Endodermal cell (in vitro differentiated cells): Measurements from ENCODE around the gene LCP2. TPM values are rescaled to one million over a fixed set of nuclear protein-coding genes. Genes with fewer than 3 reads are reported as not detected.
A peak's percentile ranks its signal among the peaks of the same experiment; 100 is the strongest.

Experiments
- DNase-seq: peaks from one replicate; pipeline ENCODE4 v3.0.0-alpha.2; 2017
- H3K27ac ChIP-seq: 2 replicates; pipeline ENCODE4 v1.5.1; 2013; ENCODE audit warnings: mild to moderate bottlenecking, low read depth, low read length, moderate library complexity
- H3K27me3 ChIP-seq: 2 replicates; pipeline ENCODE4 v1.6.1; 2013; ENCODE audit warnings: mild to moderate bottlenecking, low read length, moderate library complexity; ENCODE audit not compliant: insufficient read depth, control insufficient read depth, poor library complexity, severe bottlenecking
- H3K36me3 ChIP-seq: 2 replicates; pipeline ENCODE4 v1.7.0; 2013; ENCODE audit warnings: mild to moderate bottlenecking, low read length, moderate library complexity; ENCODE audit not compliant: control insufficient read depth, insufficient read depth
- H3K4me1 ChIP-seq: one replicate; pipeline ENCODE4 v1.7.0; 2013; ENCODE audit warnings: low read length; ENCODE audit not compliant: control insufficient read depth, insufficient read depth
- H3K4me3 ChIP-seq: 2 replicates; pipeline ENCODE4 v1.5.1; 2013; ENCODE audit warnings: mild to moderate bottlenecking, low read length, moderate library complexity
- H3K9ac ChIP-seq: 2 replicates; pipeline ENCODE4 v1.6.1; 2013; ENCODE audit warnings: mild to moderate bottlenecking, low read length, moderate library complexity; ENCODE audit not compliant: poor library complexity, severe bottlenecking; ENCODE audit errors: extremely low read depth
- H3K9me3 ChIP-seq: 2 replicates; pipeline ENCODE4 v1.6.1; 2013; ENCODE audit warnings: mild to moderate bottlenecking, low read length, moderate library complexity; ENCODE audit not compliant: control insufficient read depth
- H3K27ac Mint-ChIP-seq: 2 replicates; pipeline ENCODE4 v1.8.0; 2020; ENCODE audit warnings: mixed read lengths
- H3K27me3 Mint-ChIP-seq: 2 replicates; pipeline ENCODE4 v1.8.0; 2021; ENCODE audit warnings: mild to moderate bottlenecking, mixed read lengths; ENCODE audit not compliant: insufficient read depth
- H3K36me3 Mint-ChIP-seq: 2 replicates; pipeline ENCODE4 v1.8.0; 2020; ENCODE audit warnings: low read depth, mixed read lengths
- H3K4me1 Mint-ChIP-seq: 2 replicates; pipeline ENCODE4 v1.8.0; 2020; ENCODE audit warnings: mixed read lengths
- H3K4me3 Mint-ChIP-seq: 2 replicates; pipeline ENCODE4 v1.8.0; 2020; ENCODE audit warnings: mild to moderate bottlenecking, moderate library complexity, mixed read lengths
- H3K9me3 Mint-ChIP-seq: 2 replicates; pipeline ENCODE4 v1.8.0; 2020; ENCODE audit warnings: mild to moderate bottlenecking, mixed read lengths
- CTCF ChIP-seq: fragments of 200-600 bp; sonication (generic); conservative IDR thresholded peaks from 2 replicates; pipeline ENCODE4 v1.5.0; 2021; ENCODE audit warnings: antibody characterized with exemption, mild to moderate bottlenecking
- WGBS, 2 experiments: methylation state at CpG; one replicate each; pipeline versions ENCODE4 v1.1.5 to v1.1.7; 2013; ENCODE audit warnings: missing lambda C conversion rate in 2 of 2, mixed read lengths in 1 of 2; ENCODE audit not compliant: insufficient coverage in 1 of 2, insufficient read length in 1 of 2; 5-methylcytosine and 5-hydroxymethylcytosine counted together
- total RNA-seq, 2 donors: library from RNA; stranded (reverse); fragmentation: NEBNext Ultra II Directional in 1 of 2; extraction: Animal tissue kit (Norgen Biotek cat#: 25700) in 1 of 2; gene quantifications; 2 replicates in 1 of 2; 3 replicates in 1 of 2; pipeline ENCODE4 v1.2.1, GENCODE V29; 2021

LCP2 gene
- total RNA-seq, 2 donors from 2014 or later: 0.11 TPM; not detected in 1

- no peak for DNase-seq
- Histone ChIP-seq H3K36me3 (no peaks in the 10 kb centered on the region), H3K9ac (no peak overlapping the region), H3K27ac (no peak overlapping the region), H3K27me3 (peaks cover 26% of the 10 kb centered on the region), H3K4me1 (peaks cover 5% of the 10 kb centered on the region), H3K4me3 (no peak overlapping the region), H3K9me3 (no peaks in the 10 kb centered on the region)
- no peak for TF ChIP-seq CTCF
- no peak overlapping the region for H3K4me3 Mint-ChIP-seq
- no peak overlapping the region for H3K27ac Mint-ChIP-seq
- H3K4me1 Mint-ChIP-seq: peaks cover 42% of the 10 kb centered on the region
- peaks cover 5% of the 10 kb centered on the region for H3K27me3 Mint-ChIP-seq
- no peaks in the 10 kb centered on the region for H3K36me3 Mint-ChIP-seq
- no peaks in the 10 kb centered on the region for H3K9me3 Mint-ChIP-seq
Observed at GRCh38 chr5:170223360-170223759, 74.2 kb downstream of the LCP2 start.

- H3K36me3 Mint-ChIP-seq: no peaks in the 10 kb centered on the region
- TF ChIP-seq CTCF: peak; percentile 49
- no peak overlapping the region for H3K4me3 ChIP-seq
- no peaks in the 10 kb centered on the region for H3K9me3 Mint-ChIP-seq
- H3K27me3 ChIP-seq: peaks cover 29% of the 10 kb centered on the region
- H3K4me3 Mint-ChIP-seq: no peak overlapping the region
- no peaks in the 10 kb centered on the region for H3K36me3 ChIP-seq
- H3K4me1 ChIP-seq: peaks cover 5% of the 10 kb centered on the region
- H3K27me3 Mint-ChIP-seq: peaks cover 5% of the 10 kb centered on the region
- peaks cover 39% of the 10 kb centered on the region for H3K4me1 Mint-ChIP-seq
- no peak overlapping the region for H3K27ac Mint-ChIP-seq
- WGBS, 2 experiments: 56 to 76% methylated on average over 2 to 6 of the region's 6 CpGs
- no peaks in the 10 kb centered on the region for H3K9me3 ChIP-seq
- peak overlapping the region; percentile 47 for H3K27ac ChIP-seq
- no peak overlapping the region for H3K9ac ChIP-seq
- DNase-seq: no peak
Observed at GRCh38 chr5:170221327-170221741, 76.2 kb downstream of the LCP2 start.

- Histone ChIP-seq H3K4me1 (peaks cover 5% of the 10 kb centered on the region), H3K9me3 (no peaks in the 10 kb centered on the region), H3K36me3 (no peaks in the 10 kb centered on the region), H3K4me3 (no peak overlapping the region), H3K27me3 (peaks cover 29% of the 10 kb centered on the region), H3K27ac (no peak overlapping the region), H3K9ac (no peak overlapping the region)
- no peak overlapping the region for H3K27ac Mint-ChIP-seq
- no peak for DNase-seq
- H3K4me3 Mint-ChIP-seq: no peak overlapping the region
- H3K27me3 Mint-ChIP-seq: peaks cover 5% of the 10 kb centered on the region
- 80 to 92% methylated on average over 1 to 2 of the region's 2 CpGs for WGBS, 2 experiments
- no peaks in the 10 kb centered on the region for H3K9me3 Mint-ChIP-seq
- H3K36me3 Mint-ChIP-seq: no peaks in the 10 kb centered on the region
- H3K4me1 Mint-ChIP-seq: peaks cover 36% of the 10 kb centered on the region
- no peak for TF ChIP-seq CTCF
Observed at GRCh38 chr5:170220191-170220590, 77.4 kb downstream of the LCP2 start.
